Stimulated activated naive CD4-positive, alpha-beta T cell (primary cell): Measurements from ENCODE around the gene PLA2G4D.

ENCODE experiments used
- DNase-seq, 6 experiments: peaks; one replicate each; lab custom pipeline; 2025; lab: John Stamatoyannopoulos, UW

Gene PLA2G4D

GRCh38 chr15:42090781-42091180 lies 3.6 kb downstream of the PLA2G4D start:
- DNase-seq: no peak

- DNase-seq: no peak
Observed at GRCh38 chr15:42090370-42090769, 4.0 kb downstream of the PLA2G4D start.

GRCh38 chr15:42089942-42090341 lies 4.4 kb downstream of the PLA2G4D start:
- DNase-seq: no peak

GRCh38 chr15:42088801-42089640 lies 5.3 kb downstream of the PLA2G4D start:
- no peak for DNase-seq

- no peak for DNase-seq
Observed at GRCh38 chr15:42087926-42088800, 6.2 kb downstream of the PLA2G4D start.

- DNase-seq: no peak
Observed at GRCh38 chr15:42087460-42087859, 6.9 kb downstream of the PLA2G4D start.

- DNase-seq: no peak
Observed at GRCh38 chr15:42085721-42086120, 8.6 kb downstream of the PLA2G4D start.

- DNase-seq: no peak
Observed at GRCh38 chr15:42085236-42085605, 9.1 kb downstream of the PLA2G4D start.

- DNase-seq: peak in 4 of 6 experiments; percentile 9 to 22 (median 15)
Observed at GRCh38 chr15:42084465-42085235, 9.7 kb downstream of the PLA2G4D start.

- DNase-seq: no peak
Observed at GRCh38 chr15:42083916-42084315, 10.4 kb downstream of the PLA2G4D start.

- no peak for DNase-seq
Observed at GRCh38 chr15:42083605-42083908, 10.8 kb downstream of the PLA2G4D start.

GRCh38 chr15:42082823-42083604 lies 11.3 kb downstream of the PLA2G4D start:
- no peak for DNase-seq

GRCh38 chr15:42082141-42082540 lies 12.2 kb downstream of the PLA2G4D start:
- DNase-seq: no peak

- DNase-seq: no peak
Observed at GRCh38 chr15:42080919-42081830, 13.2 kb downstream of the PLA2G4D start.

GRCh38 chr15:42080186-42080918 lies 14.0 kb downstream of the PLA2G4D start:
- DNase-seq: no peak

GRCh38 chr15:42079401-42079908 lies 14.9 kb downstream of the PLA2G4D start:
- no peak for DNase-seq

GRCh38 chr15:42078903-42079302 lies 15.5 kb downstream of the PLA2G4D start:
- no peak for DNase-seq

GRCh38 chr15:42077689-42078088 lies 16.7 kb downstream of the PLA2G4D start:
- no peak for DNase-seq

GRCh38 chr15:42073418-42073817 lies 20.9 kb downstream of the PLA2G4D start:
- no peak for DNase-seq
